Epithelial cell of proximal tubule (primary cell): ENCODE data around the gene KCNMA1. TPM values are rescaled to one million over a fixed set of nuclear protein-coding genes. Genes with fewer than 3 reads are reported as not detected.

Source experiments
- DNase-seq: peaks from one replicate; pipeline ENCODE4 v3.0.0-alpha.2; 2011; ENCODE audit warnings: low read depth
- H3K4me3 ChIP-seq: 2 replicates; pipeline ENCODE4 v1.5.1; 2011; ENCODE audit warnings: low read depth, mild to moderate bottlenecking, low read length
- total RNA-seq: library from RNA; depleted of rRNA; stranded (reverse); fragments of >200 nt; gene quantifications from 2 replicates; pipeline ENCODE4 v1.2.3, GENCODE V29; 2015
- TF ChIP-seq, protein P1 (sequence below): conservative IDR thresholded peaks from 2 replicates; pipeline ENCODE4 v1.5.1; 2012; ENCODE audit warnings: low read depth, mild to moderate bottlenecking, low read length

Gene KCNMA1
- total RNA-seq, 1 donor from 2014 or later = 12.5 TPM

DNA sequence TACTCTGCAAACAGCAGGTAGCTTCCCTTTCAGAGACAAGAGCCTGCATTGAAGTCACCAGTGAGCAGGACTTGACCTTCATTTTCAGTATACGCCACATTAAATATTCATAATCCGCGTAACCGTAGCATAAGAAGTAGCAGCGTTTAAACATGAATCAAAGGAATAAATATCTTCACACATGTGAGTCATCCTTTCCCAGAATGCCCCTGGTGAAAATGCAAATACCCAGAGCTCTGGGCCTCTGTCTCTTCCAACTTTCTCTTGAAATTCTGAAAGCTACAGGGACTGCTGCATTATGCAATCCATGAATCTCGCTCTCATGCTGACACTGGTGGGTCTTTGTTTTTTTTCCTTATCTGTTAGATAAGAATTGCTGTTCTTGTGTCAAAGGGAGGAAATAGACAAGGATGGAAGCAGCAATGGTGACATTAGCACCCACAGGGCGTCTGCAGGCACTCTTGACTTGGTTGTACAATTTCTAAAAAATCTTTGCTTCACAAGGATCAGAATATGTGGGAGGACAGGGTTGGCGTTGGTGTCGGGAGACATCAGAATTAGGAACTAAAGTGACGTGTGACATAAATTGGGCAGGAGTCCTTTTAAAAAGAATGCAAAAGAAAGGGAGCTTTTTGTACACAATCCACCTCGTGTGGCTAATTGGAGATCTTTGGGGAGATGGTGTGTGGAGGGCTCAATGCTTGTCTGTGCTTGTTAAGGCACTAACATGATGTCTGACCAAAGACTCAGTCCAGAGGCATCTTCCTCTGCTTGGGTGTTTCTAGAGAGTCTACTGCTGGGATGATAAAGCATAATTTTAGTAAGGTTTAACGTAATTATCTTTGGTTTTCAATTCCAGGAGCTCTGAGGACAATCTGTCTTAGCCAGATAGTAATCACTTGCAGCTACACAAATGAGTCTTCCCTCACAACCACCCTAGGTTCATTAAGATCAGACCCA, 390.3 kb downstream of the KCNMA1 start:
- DNase-seq = no peak
- H3K4me3 ChIP-seq = no peak overlapping the region
- TF ChIP-seq, protein P1, sequence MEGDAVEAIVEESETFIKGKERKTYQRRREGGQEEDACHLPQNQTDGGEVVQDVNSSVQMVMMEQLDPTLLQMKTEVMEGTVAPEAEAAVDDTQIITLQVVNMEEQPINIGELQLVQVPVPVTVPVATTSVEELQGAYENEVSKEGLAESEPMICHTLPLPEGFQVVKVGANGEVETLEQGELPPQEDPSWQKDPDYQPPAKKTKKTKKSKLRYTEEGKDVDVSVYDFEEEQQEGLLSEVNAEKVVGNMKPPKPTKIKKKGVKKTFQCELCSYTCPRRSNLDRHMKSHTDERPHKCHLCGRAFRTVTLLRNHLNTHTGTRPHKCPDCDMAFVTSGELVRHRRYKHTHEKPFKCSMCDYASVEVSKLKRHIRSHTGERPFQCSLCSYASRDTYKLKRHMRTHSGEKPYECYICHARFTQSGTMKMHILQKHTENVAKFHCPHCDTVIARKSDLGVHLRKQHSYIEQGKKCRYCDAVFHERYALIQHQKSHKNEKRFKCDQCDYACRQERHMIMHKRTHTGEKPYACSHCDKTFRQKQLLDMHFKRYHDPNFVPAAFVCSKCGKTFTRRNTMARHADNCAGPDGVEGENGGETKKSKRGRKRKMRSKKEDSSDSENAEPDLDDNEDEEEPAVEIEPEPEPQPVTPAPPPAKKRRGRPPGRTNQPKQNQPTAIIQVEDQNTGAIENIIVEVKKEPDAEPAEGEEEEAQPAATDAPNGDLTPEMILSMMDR = no peak

DNA sequence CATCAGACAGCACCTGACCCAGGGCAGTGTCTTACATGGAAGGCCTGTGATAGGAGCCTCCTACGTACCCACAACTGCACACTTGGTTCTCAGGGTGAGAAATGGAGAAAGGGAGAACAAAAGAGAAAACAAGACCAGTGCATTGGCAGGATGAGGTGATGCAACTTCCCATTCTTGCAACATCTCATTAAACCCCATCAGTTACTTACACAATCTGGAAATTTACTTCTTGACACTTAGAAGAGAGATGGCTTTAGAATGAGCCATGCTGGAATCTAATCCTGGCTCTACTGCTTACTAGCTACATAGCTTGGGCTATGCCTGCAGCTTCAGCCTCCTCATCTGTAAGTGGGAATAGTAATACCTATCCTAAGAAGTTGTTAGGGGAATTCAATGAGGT, 391.7 kb downstream of the KCNMA1 start:
- DNase-seq = no peak

DNA sequence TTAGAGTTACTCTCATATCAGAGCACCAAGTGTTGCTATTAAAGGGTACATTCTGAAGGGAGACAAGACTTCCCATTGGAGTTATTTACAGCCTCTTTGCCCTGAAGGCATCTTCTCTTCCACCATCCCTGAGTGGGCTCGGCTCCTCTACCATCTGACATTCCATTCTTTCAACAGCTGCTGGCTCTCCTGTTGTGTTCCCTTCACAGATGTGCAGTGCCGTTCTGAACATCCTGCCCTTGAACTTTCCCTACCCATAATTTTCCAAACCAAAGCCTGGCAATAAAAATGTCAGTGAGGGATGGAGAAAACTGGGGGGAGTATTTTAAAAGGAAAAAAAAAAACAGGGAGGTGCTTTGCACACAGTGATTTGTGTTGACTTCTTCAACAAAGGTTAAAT, 392.9 kb downstream of the KCNMA1 start:
- no peak overlapping the region for H3K4me3 ChIP-seq
- DNase-seq = no peak
- TF ChIP-seq, protein P1 = no peak

More for the DNA sequence above, 391.7 kb downstream of the KCNMA1 start:
- H3K4me3 ChIP-seq = no peak overlapping the region
- TF ChIP-seq, protein P1 = no peak

DNA sequence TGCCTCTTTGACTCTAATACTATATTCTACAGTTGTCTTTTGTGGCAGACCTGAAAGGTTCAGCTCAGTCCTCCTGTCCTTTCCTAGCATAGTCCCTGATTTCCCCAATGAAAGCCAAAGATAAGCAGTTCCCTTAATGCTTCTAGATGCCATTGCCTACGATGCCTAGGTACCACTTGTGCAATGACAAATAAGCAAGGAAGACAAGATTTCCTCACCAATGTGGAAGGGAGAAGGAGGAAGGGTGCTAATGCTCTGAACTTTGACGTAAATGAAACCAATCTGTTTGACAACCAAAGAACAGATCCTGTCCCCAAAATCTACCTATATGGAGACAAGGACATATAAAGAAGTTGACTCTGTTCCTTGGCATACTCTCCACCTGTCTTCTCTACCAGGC, 393.3 kb downstream of the KCNMA1 start:
- TF ChIP-seq, protein P1 = no peak

DNA sequence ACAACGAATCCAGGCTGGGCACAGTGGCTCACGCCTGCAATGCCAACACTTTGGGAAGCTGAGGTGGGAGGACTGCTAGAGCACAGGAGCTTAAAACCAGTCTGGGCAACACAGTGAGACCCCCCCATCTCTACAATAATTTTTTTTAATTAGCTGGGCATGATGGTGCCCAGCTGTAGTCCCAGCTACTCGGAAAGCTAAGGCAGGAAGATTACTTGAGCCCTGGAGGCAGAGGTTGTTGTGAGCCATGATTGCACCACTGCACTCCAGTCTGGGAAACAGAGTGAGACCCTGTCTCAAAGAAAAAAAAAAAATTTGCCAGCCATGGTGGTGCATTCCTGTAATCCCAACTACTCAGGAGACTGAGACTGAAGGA, 396.3 kb downstream of the KCNMA1 start:
- TF ChIP-seq, protein P1 = no peak
- DNase-seq = no peak
- H3K4me3 ChIP-seq = no peak overlapping the region

More for the DNA sequence above, 393.3 kb downstream of the KCNMA1 start:
- DNase-seq = no peak
- no peak overlapping the region for H3K4me3 ChIP-seq

DNA sequence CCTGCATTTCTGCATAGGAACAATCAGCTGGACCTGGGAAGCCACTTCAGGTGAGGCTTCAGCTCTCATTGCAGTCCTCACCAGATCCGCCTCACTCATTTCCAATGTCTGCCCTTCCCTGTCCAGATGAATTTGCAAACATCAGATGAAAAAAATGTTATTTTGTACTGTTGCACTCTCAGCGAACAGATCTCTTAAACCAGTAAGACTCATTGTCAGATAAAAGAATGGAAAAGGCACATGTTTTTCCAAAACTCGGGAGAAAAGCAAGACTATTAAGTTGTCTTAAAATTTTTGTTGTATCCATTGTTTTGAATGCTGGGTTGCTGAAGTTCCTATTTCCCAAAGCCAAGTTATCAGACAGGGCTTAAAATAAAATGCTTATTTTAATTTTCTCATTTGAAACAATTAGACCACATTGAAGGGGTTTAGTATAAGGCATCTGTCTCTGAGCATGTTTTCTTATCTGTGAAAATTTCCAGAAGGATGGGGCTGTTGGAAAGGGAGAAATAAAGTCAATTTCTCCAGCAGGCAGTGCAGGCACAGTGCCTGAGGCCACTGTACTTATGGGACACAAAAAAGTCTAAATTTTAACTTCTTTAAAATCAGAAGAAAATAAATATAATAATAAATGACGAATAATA, 396.8 kb downstream of the KCNMA1 start:
- TF ChIP-seq, protein P1 = no peak
- no peak for DNase-seq
- no peak overlapping the region for H3K4me3 ChIP-seq
